ENCODE measurements around the gene SLC22A16.
"Not testable (repeated sequence)": the region's sequence is repeated elsewhere in the genome, so short reads cannot be mapped to it uniquely, and the experiment has no call there.

Gene SLC22A16

GRCh38 chr6:110520209-110520965, 44.0 kb upstream of the SLC22A16 start:
- H3K4me3 ChIP-seq (ENCODE audit: low read length), result no peak overlapping the region
- no peak for TF ChIP-seq CTCF (conservative IDR thresholded peaks at IDR 0.05; ENCODE audit: low read depth, low read length)
- DNase-seq (ENCODE audit: low read depth), result no peak

- no peak overlapping the region for H3K4me3 ChIP-seq (ENCODE audit: low read length)
- no peak for TF ChIP-seq CTCF (conservative IDR thresholded peaks at IDR 0.05; ENCODE audit: low read depth, low read length)
- DNase-seq (ENCODE audit: low read depth), result no peak
Observed at GRCh38 chr6:110517601-110518281, 41.3 kb upstream of the SLC22A16 start.

DNA sequence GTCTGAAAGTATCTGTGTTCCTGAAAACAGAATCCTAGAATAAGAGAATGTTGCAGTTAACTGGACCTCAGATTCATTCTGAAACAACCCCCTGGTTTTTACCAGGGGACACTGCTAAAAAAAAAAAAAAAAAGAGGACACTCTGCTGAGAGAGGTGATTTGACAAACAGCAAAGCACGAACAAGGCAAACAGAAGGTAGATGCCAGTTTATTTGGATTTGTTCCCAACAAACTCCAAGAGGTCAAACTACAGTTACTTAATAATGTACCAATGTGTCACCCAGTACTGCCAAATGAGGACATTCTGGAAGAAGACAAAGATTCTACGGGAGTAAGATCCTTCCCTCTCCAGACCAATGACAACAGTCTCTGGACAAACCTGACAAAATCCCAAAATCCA, 40.6 kb upstream of the SLC22A16 start:
- no peak for TF ChIP-seq CTCF (conservative IDR thresholded peaks at IDR 0.05; ENCODE audit: low read depth, low read length)
- H3K4me3 ChIP-seq (ENCODE audit: low read length), result no peak overlapping the region
- DNase-seq (ENCODE audit: low read depth), result no peak

DNA sequence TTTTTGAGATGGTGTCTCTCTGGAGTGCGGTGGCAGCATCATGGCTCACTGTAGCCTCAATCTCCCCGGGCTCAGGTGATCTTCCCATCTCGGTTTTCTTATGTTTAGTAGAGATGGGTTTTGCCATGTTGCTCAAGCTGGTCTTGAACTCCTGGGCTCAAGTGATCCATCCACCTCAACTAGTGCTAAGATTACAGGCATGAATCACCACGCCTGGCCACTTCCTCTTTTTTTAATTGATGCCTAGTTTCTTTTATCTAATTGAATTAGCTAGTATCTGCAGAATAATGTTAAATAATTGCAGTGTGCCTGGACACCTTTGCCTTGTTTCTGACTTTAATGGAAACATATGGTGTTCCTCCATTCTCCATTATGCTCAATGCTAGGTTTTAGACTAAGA, 38.4 kb upstream of the SLC22A16 start:
- TF ChIP-seq CTCF (conservative IDR thresholded peaks at IDR 0.05; ENCODE audit: low read depth, low read length), result no peak
- no peak overlapping the region for H3K4me3 ChIP-seq (ENCODE audit: low read length)
- DNase-seq (ENCODE audit: low read depth), result no peak

DNA sequence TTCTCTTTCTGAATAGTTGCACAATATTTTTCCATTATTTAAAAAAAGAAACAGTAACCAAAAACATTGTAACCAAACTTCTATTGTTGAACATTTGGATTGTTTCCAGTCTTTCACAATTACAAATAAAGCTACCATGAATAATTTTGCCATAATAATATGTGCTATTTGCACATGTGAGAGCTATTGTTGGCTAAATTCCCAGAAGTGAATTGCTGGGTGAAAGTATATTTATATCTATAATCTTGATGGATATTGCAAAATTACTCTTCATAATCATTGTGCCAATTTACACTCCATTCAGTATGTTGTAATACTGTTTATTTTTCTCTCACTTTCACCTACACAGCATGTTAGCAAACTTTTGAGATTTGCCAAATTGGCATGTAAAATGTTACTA, 36.6 kb upstream of the SLC22A16 start:
- no peak for TF ChIP-seq CTCF (conservative IDR thresholded peaks at IDR 0.05; ENCODE audit: low read depth, low read length)
- no peak overlapping the region for H3K4me3 ChIP-seq (ENCODE audit: low read length)
- peak; percentile 66 for DNase-seq (ENCODE audit: low read depth)

DNA sequence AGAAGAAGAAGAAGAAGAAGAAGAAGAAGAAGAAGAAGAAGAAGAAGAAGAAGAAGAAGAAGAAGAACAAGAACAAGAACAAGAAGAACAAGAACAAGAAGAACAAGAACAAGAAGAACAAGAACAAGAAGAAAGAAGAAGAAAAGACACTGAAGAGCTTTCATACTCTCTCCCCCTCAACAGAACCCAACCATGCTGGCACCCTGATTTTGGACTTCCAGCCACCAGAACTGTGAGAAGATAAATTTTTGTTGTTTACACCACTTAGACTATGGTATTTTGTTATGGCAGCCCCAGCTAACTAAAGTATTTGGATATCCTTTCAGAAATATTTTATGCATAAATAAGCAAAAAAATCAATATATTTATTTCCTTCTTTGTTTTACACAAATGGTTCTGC, 36.1 kb upstream of the SLC22A16 start:
- DNase-seq (ENCODE audit: low read depth); H3K4me3 ChIP-seq (ENCODE audit: low read length): not testable (repeated sequence)

GRCh38 chr6:110511401-110511800, 35.0 kb upstream of the SLC22A16 start:
- TF ChIP-seq CTCF (conservative IDR thresholded peaks at IDR 0.05; ENCODE audit: low read depth, low read length), result no peak
- DNase-seq (ENCODE audit: low read depth), result no peak

More at GRCh38 chr6:110511401-110511800, 35.0 kb upstream of the SLC22A16 start:
- no peak overlapping the region for H3K4me3 ChIP-seq (ENCODE audit: low read length)

All from retinal pigment epithelial cell (primary cell).